Measurements from ENCODE around the gene NFE2. TPM values are rescaled to one million over a fixed set of nuclear protein-coding genes. Genes with fewer than 3 reads are reported as not detected.

NFE2 gene
- polyA plus RNA-seq, 1 experiment = 0.25 TPM

DNA sequence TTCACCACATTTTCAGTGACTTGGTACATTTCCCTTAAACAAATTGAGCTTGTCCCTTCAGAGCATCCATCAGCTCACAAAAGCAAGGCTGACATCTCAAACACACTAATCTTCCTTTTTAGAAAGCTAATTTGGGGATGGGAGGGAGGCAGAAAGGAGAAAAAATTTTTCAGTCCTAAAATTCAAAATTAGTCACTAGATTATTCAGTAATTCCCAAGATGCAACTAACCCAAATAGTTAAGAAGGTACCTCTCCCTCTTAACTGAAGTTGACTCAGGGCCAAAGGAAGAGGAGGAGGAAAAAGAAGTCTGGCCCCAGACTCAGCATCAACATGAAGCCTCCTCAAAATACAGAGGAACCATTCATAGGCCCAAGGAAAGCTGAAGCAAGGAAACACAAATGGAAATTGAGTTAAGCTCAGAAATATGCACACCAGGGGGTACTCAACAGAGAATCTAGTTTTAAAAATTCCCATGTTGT lies 42.6 kb downstream of the NFE2 start:
- POLR2A ChIA-PET = interaction anchor here (1.3 to 2.3 kb wide), 3 partner anchors 20 to 33 kb away, joined by 5 to 36 read pairs (median 11); partner anchors contain the start of genes CBX5 and HNRNPA1
- H3K4me3 ChIP-seq (ENCODE audit: low read depth, low read length) = no peak overlapping the region

DNA sequence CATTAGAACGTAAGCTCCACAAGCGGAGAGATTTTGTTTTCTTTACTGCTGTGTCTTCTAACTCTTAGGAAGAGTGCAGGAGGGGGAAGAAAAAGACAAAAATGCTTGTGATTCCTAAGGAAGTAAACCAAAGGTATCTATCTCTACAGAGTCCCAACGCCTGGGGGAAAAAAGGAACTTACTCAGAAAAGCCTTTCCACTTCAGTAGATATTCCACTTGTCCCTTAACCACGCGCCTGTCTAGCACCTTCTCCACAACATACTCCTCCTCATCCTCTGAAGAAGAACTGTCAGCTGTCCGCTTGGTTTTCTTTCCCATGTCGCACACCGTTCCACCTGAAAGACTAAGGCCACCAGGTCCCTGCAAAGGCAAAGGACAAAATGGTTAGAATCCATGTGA lies 43.5 kb downstream of the NFE2 start:
- ChIA-PET CTCF (interaction anchor here (1.0 to 4.0 kb wide), 4 partner anchors 42 to 122 kb away, joined by 3 to 24 read pairs (median 16); partner anchors contain the start of gene COPZ1), POLR2A (no interaction called here)
- TF ChIP-seq, protein P1, sequence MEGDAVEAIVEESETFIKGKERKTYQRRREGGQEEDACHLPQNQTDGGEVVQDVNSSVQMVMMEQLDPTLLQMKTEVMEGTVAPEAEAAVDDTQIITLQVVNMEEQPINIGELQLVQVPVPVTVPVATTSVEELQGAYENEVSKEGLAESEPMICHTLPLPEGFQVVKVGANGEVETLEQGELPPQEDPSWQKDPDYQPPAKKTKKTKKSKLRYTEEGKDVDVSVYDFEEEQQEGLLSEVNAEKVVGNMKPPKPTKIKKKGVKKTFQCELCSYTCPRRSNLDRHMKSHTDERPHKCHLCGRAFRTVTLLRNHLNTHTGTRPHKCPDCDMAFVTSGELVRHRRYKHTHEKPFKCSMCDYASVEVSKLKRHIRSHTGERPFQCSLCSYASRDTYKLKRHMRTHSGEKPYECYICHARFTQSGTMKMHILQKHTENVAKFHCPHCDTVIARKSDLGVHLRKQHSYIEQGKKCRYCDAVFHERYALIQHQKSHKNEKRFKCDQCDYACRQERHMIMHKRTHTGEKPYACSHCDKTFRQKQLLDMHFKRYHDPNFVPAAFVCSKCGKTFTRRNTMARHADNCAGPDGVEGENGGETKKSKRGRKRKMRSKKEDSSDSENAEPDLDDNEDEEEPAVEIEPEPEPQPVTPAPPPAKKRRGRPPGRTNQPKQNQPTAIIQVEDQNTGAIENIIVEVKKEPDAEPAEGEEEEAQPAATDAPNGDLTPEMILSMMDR (IDR thresholded peaks at IDR 0.05; ENCODE audit: low read depth, low read length) = no peak
- Histone ChIP-seq H3K27ac (ENCODE audit: low read depth, low read length) (peak overlapping the region; percentile 33), H3K9me3 (ENCODE audit: control insufficient read depth, insufficient read depth, low read length) (no peaks in the 10 kb centered on the region), H3K27me3 (ENCODE audit: control insufficient read depth, insufficient read depth, low read length) (no peaks in the 10 kb centered on the region), H3K4me3 (ENCODE audit: low read depth, low read length) (no peak overlapping the region)
- DNase-seq (ENCODE audit: low read depth, low spot score) = no peak

More for the DNA sequence above, 42.6 kb downstream of the NFE2 start:
- TF ChIP-seq, protein P1 (IDR thresholded peaks at IDR 0.05; ENCODE audit: low read depth, low read length) = no peak
- no peak for DNase-seq (ENCODE audit: low read depth, low spot score)
- no peaks in the 10 kb centered on the region for H3K27me3 ChIP-seq (ENCODE audit: control insufficient read depth, insufficient read depth, low read length)
- no peaks in the 10 kb centered on the region for H3K9me3 ChIP-seq (ENCODE audit: control insufficient read depth, insufficient read depth, low read length)
- CTCF ChIA-PET = interaction anchor here (0.6 to 4.0 kb wide), 11 partner anchors 12 to 556 kb away, joined by 3 to 24 read pairs (median 5); partner anchors contain the start of gene COPZ1
- peak overlapping the region; percentile 66 for H3K27ac ChIP-seq (ENCODE audit: low read depth, low read length)

DNA sequence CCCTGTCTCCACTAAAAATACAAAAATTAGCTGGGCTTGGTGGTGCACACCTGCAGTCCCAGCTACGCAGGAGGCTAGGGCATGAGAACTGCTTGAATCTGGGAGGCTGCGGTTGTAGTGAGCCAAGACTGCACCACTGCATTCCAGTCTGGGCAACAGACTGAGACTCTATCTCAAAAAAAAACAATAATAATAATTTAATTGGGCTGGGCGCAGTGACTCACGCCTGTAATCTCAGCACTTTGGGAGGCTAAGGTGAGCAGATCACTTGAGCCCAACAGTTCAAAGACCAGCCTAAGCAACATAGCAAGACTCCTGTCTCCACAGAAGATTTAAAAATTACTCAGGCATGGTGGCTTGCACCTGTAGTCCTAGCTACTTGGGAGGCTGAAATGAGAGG lies 47.6 kb downstream of the NFE2 start:
- no peak overlapping the region for H3K4me3 ChIP-seq (ENCODE audit: low read depth, low read length)
- H3K27ac ChIP-seq (ENCODE audit: low read depth, low read length) = no peak overlapping the region
- ChIA-PET POLR2A (interaction anchor here (0.7 to 1.0 kb wide), 2 partner anchors 26 to 28 kb away, joined by 4 read pairs; no protein-coding TSS in a partner anchor), CTCF (interaction anchor here (0.7 to 3.8 kb wide), 8 partner anchors 13 to 128 kb away, joined by 3 to 88 read pairs (median 12); partner anchors contain the start of gene COPZ1)
- TF ChIP-seq, protein P1 (IDR thresholded peaks at IDR 0.05; ENCODE audit: low read depth, low read length) = no peak
- H3K9me3 ChIP-seq (ENCODE audit: control insufficient read depth, insufficient read depth, low read length) = no peaks in the 10 kb centered on the region
- DNase-seq (ENCODE audit: low read depth, low spot score) = no peak
- no peaks in the 10 kb centered on the region for H3K27me3 ChIP-seq (ENCODE audit: control insufficient read depth, insufficient read depth, low read length)

DNA sequence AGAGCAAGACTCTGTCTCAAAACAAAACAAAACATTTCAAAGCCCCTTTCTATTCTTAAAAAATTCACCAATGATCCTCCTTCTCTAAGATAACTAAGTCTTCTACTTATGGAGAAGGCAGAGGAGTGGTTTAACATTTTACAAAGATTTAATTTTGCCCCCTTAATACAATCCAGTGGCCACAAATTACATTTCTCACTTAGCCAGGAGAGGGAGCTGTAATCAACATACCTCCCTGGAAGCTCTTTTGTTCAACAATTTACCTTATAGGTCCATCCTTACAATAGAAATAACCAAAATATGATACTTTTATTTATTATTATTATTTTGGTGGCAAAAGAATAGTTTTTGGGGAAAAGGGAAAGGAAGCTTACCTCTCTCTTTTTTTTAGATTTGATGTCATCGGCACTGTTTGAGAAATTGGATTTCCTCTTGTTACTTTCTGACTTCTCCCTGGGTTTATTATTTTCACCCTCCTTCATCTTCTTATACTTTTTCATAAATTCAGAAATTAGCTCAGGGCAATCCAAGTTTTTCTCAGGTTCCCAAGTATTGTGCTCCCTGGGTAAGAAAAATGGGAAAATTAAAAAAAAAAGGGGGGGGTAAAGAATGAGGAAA lies 49.0 kb downstream of the NFE2 start:
- H3K27ac ChIP-seq (ENCODE audit: low read depth, low read length) = no peak overlapping the region

More for the DNA sequence above, 49.0 kb downstream of the NFE2 start:
- no peaks in the 10 kb centered on the region for H3K27me3 ChIP-seq (ENCODE audit: control insufficient read depth, insufficient read depth, low read length)
- ChIA-PET CTCF (interaction anchor here (0.6 to 3.8 kb wide), 48 partner anchors 8 to 504 kb away, joined by 3 to 88 read pairs (median 5); partner anchors contain the start of genes CBX5, COPZ1 and HNRNPA1), POLR2A (interaction anchor here (0.6 to 1.3 kb wide), 6 partner anchors 11 to 108 kb away, joined by 3 to 12 read pairs (median 4); partner anchors contain the start of genes CBX5 and HNRNPA1)
- H3K4me3 ChIP-seq (ENCODE audit: low read depth, low read length) = no peak overlapping the region
- no peak for DNase-seq (ENCODE audit: low read depth, low spot score)
- TF ChIP-seq, protein P1 (IDR thresholded peaks at IDR 0.05; ENCODE audit: low read depth, low read length) = peak; percentile 76
- H3K9me3 ChIP-seq (ENCODE audit: control insufficient read depth, insufficient read depth, low read length) = no peaks in the 10 kb centered on the region

Measured in AG04450 (cell line).